ENCODE measurements around the gene HMGB1. TPM values are rescaled to one million over a fixed set of nuclear protein-coding genes. Genes with fewer than 3 reads are reported as not detected.

HMGB1 gene
- polyA plus RNA-seq, 2 of the 4 experiments (the other 2 are of a cell fraction) = 353 to 641 TPM

DNA sequence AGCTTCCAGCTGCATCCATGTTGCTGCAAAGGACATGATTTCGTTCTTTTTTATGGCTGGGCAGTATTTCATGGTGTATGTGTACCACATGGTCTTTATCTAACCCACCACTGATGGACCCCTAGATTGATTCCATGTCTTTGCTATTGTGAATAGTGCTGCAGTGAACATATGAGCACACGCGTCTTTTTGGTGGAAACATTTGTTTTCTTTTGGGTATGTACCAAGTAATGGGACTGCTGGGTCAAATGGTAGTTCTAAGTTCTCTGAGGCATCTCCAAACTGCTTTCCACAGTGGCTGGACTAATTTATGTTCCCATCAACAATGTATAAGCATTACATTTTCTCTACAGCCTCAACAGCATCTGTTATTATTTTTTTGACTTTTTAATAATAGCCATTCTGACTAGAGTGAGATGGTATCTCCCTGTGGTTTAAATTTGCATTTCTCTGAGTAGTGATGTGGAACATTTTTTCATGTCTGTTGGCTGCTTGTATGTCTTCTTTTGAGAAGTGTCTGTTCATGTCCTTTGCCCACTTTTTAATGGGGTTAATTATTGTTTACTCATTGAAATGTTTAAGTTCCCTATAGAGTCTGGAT, 50.2 kb downstream of the HMGB1 start (continued):
- TF ChIP-seq MYC (IDR thresholded peaks at IDR 0.05; ENCODE audit: borderline replicate concordance, low read length) (no peak), POLR2A (IDR thresholded peaks at IDR 0.05; ENCODE audit: low read length) (no peak), RCOR1 (IDR thresholded peaks at IDR 0.05; ENCODE audit: low read depth, low read length) (no peak), NR3C1 (IDR thresholded peaks at IDR 0.05) (no peak), RNF2 (IDR thresholded peaks at IDR 0.05; ENCODE audit: borderline replicate concordance, low read depth) (no peak), RARB (CRISPR knock-in tag; IDR thresholded peaks at IDR 0.05) (no peak), JUN (IDR thresholded peaks at IDR 0.05) (no peak), ESRRA (IDR thresholded peaks at IDR 0.05; ENCODE audit: borderline replicate concordance, low read length) (no peak), BHLHE40 (IDR thresholded peaks at IDR 0.05; ENCODE audit: low read depth, low read length) (no peak), PHF8 (IDR thresholded peaks at IDR 0.05; ENCODE audit: borderline replicate concordance, low read depth) (no peak), CBX2 (IDR thresholded peaks at IDR 0.05; ENCODE audit: borderline replicate concordance, low read depth) (no peak), SREBF2 (IDR thresholded peaks at IDR 0.05) (no peak)

DNA sequence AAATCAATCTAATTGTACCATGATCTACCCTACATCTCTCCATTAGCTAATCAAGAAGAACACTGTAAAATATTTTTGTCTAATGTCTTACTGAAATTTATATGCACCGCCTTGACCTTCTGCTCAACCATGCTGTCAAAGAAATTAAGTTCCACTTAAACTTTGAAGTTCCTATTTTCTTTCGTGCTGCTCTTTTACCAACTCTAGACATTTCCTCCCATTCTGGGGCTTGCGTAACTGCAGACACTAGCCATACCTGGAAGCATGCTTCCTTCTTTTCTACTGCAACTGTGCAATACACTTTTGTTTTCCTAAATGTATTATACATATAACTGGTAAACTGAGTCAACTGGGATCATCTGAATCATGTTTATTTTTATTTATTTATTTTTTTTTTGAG, 51.9 kb downstream of the HMGB1 start:
- ATAC-seq = no peak
- Histone ChIP-seq H3K4me2 (no peak overlapping the region), H3K27ac (no peak overlapping the region), H3K4me3 (no peak overlapping the region), H3K9me3 (no peaks in the 10 kb centered on the region), H3K4me1 (peaks cover 9% of the 10 kb centered on the region; the same call in 2 of the 3 replicates)
- WGBS (ENCODE audit: missing lambda C conversion rate) = 82% methylated on average over 2 of the region's 3 CpGs
- POLR2A ChIA-PET = interaction anchor here (1.4 kb wide), 1 partner anchor 8 kb away, joined by 4 read pairs; the partner anchor contains the start of gene UBE2L5
- FAIRE-seq = no peak
- TF ChIP-seq BHLHE40 (IDR thresholded peaks at IDR 0.05; ENCODE audit: low read depth, low read length) (no peak), SREBF2 (IDR thresholded peaks at IDR 0.05) (no peak), RCOR1 (IDR thresholded peaks at IDR 0.05; ENCODE audit: low read depth, low read length) (no peak), CBX8 (IDR thresholded peaks at IDR 0.05) (no peak), HDAC2 (IDR thresholded peaks at IDR 0.05) (no peak), NPAS2 (CRISPR knock-in tag; IDR thresholded peaks at IDR 0.05; ENCODE audit: borderline replicate concordance) (no peak), FOSB (CRISPR knock-in tag; IDR thresholded peaks at IDR 0.05) (no peak), GATA3 (IDR thresholded peaks at IDR 0.05; ENCODE audit: borderline replicate concordance) (no peak), ZSCAN20 (CRISPR knock-in tag; IDR thresholded peaks at IDR 0.05) (no peak), PHF8 (IDR thresholded peaks at IDR 0.05; ENCODE audit: borderline replicate concordance, low read depth) (no peak), JUNB (IDR thresholded peaks at IDR 0.05) (no peak), CHD2 (IDR thresholded peaks at IDR 0.05; ENCODE audit: low read length, partially characterized antibody) (no peak), KDM1A (IDR thresholded peaks at IDR 0.05; ENCODE audit: low read depth) (no peak), KDM5A (IDR thresholded peaks at IDR 0.05) (no peak), MYC (IDR thresholded peaks at IDR 0.05; ENCODE audit: borderline replicate concordance, low read length) (no peak)
- TF ChIP-seq, protein P1, sequence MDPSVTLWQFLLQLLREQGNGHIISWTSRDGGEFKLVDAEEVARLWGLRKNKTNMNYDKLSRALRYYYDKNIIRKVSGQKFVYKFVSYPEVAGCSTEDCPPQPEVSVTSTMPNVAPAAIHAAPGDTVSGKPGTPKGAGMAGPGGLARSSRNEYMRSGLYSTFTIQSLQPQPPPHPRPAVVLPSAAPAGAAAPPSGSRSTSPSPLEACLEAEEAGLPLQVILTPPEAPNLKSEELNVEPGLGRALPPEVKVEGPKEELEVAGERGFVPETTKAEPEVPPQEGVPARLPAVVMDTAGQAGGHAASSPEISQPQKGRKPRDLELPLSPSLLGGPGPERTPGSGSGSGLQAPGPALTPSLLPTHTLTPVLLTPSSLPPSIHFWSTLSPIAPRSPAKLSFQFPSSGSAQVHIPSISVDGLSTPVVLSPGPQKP (IDR thresholded peaks at IDR 0.05; ENCODE audit: low read depth, low read length) = no peak
- TF ChIP-seq, protein P2, sequence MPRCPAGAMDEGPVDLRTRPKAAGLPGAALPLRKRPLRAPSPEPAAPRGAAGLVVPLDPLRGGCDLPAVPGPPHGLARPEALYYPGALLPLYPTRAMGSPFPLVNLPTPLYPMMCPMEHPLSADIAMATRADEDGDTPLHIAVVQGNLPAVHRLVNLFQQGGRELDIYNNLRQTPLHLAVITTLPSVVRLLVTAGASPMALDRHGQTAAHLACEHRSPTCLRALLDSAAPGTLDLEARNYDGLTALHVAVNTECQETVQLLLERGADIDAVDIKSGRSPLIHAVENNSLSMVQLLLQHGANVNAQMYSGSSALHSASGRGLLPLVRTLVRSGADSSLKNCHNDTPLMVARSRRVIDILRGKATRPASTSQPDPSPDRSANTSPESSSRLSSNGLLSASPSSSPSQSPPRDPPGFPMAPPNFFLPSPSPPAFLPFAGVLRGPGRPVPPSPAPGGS (IDR thresholded peaks at IDR 0.05) = no peak
- CTCF ChIA-PET = no interaction called here
- DNase-seq (ENCODE audit: low read depth in 1 of 2, low spot score in 1 of 2) = no peak

DNA sequence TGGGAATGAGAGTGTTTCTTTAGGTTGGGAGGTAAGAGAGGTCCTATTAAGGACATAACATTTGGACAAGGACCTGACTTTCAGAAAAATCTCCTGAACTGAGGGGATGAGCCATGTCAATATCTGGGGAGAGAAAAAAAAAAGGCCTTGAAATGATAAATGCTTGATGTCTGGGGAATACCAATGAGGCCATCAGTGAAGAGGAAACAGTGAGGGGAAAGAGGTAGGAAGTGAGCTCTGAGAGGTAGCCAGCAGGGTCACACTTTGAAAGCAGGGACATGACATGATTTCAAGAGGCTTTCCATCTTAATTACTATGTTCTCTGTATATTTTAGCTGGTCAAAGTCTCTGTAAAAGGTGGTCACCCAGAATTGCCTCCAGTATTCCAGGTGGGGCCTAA, 53.4 kb downstream of the HMGB1 start:
- POLR2A ChIA-PET = no interaction called here
- no peaks in the 10 kb centered on the region for H3K9me3 ChIP-seq
- TF ChIP-seq ZNF302 (CRISPR knock-in tag; IDR thresholded peaks at IDR 0.05) = no peak
- TF ChIP-seq, protein P1 (IDR thresholded peaks at IDR 0.05; ENCODE audit: low read depth, low read length) = no peak
- no peak for TF ChIP-seq JUN (IDR thresholded peaks at IDR 0.05)
- CTCF ChIA-PET = interaction anchor here (0.9 kb wide), 1 partner anchor 19 kb away, joined by 3 read pairs; no protein-coding TSS in a partner anchor
- no peak overlapping the region for H3K27ac ChIP-seq
- FAIRE-seq (no peak), DNase-seq (ENCODE audit: low read depth in 1 of 2, low spot score in 1 of 2) (no peak), ATAC-seq (no peak)
- no peak overlapping the region for H3K4me2 ChIP-seq
- no peak overlapping the region for H3K4me3 ChIP-seq
- H3K4me1 ChIP-seq = peaks cover 16% of the 10 kb centered on the region; the same call in 2 of the 3 replicates
